Activated CD8-positive, alpha-beta T cell treated with anti-CD3 and anti-CD28 coated beads for 36 hours (primary cell): ENCODE results near the gene SHISA9. TPM values are rescaled to one million over a fixed set of nuclear protein-coding genes. Genes with fewer than 3 reads are reported as not detected.

ENCODE experiments used
- ATAC-seq: fragments of 200-7000 bp; cut with Tn5 transposase; one replicate; pipeline ENCODE4 v1.10.0; 2021; ENCODE audit warnings: mild to moderate bottlenecking, moderate library complexity
- CTCF ChIA-PET: fragments of 350-600 bp; sonication (Branson Sonifier 250); formaldehyde crosslinking; loops from one replicate; lab custom pipeline; 2021; ENCODE audit warnings: antibody characterized with exemption; lab: Charles Lee
- POLR2A ChIA-PET: fragments of 350-600 bp; sonication (Branson Sonifier 250); formaldehyde crosslinking; loops from one replicate; lab custom pipeline; 2021; ENCODE audit warnings: antibody characterized with exemption; lab: Charles Lee
- DNase-seq: peaks from one replicate; pipeline ENCODE4 v3.0.0-alpha.2; 2020
- H3K27ac Mint-ChIP-seq: one replicate; pipeline ENCODE4 v1.8.0; 2021; ENCODE audit warnings: mild to moderate bottlenecking, mixed read lengths
- H3K27me3 Mint-ChIP-seq: one replicate; pipeline ENCODE4 v1.8.0; 2021; ENCODE audit warnings: mixed read lengths
- H3K36me3 Mint-ChIP-seq: one replicate; pipeline ENCODE4 v1.8.0; 2021; ENCODE audit warnings: low read depth, mixed read lengths
- H3K4me1 Mint-ChIP-seq: one replicate; pipeline ENCODE4 v1.8.0; 2021; ENCODE audit warnings: low read depth, mixed read lengths
- H3K4me3 Mint-ChIP-seq: one replicate; pipeline ENCODE4 v1.8.0; 2021; ENCODE audit warnings: mild to moderate bottlenecking, moderate library complexity, mixed read lengths
- H3K9me3 Mint-ChIP-seq: one replicate; pipeline ENCODE4 v1.8.0; 2021; ENCODE audit warnings: mixed read lengths
- intact Hi-C: fragments of 100-400 bp; cut with micrococcal nuclease; formaldehyde crosslinking; loops from one replicate; pipeline ENCODE4 v1.10.0; 2022
- total RNA-seq, 2 experiments: library from RNA; stranded (reverse); gene quantifications; one replicate each; pipeline ENCODE4 v1.2.3, GENCODE V29; 2021
- TF ChIP-seq, protein P1 (sequence below): fragments of 200-600 bp; IDR thresholded peaks from one replicate; pipeline ENCODE4 v1.8.0; 2022; ENCODE audit warnings: antibody characterized with exemption, mild to moderate bottlenecking

Gene SHISA9
- total RNA-seq, 2 experiments from 2014 or later: not detected

GRCh38 chr16:13042291-13042685, 140.9 kb downstream of the SHISA9 start:
- H3K27me3 Mint-ChIP-seq: no peaks in the 10 kb centered on the region
- intact Hi-C loops: no loop called here
- ATAC-seq: no peak
- no peak overlapping the region for H3K27ac Mint-ChIP-seq
- no peak overlapping the region for H3K4me3 Mint-ChIP-seq
- POLR2A ChIA-PET: no interaction called here
- TF ChIP-seq, protein P1, sequence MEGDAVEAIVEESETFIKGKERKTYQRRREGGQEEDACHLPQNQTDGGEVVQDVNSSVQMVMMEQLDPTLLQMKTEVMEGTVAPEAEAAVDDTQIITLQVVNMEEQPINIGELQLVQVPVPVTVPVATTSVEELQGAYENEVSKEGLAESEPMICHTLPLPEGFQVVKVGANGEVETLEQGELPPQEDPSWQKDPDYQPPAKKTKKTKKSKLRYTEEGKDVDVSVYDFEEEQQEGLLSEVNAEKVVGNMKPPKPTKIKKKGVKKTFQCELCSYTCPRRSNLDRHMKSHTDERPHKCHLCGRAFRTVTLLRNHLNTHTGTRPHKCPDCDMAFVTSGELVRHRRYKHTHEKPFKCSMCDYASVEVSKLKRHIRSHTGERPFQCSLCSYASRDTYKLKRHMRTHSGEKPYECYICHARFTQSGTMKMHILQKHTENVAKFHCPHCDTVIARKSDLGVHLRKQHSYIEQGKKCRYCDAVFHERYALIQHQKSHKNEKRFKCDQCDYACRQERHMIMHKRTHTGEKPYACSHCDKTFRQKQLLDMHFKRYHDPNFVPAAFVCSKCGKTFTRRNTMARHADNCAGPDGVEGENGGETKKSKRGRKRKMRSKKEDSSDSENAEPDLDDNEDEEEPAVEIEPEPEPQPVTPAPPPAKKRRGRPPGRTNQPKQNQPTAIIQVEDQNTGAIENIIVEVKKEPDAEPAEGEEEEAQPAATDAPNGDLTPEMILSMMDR: no peak
- H3K36me3 Mint-ChIP-seq: no peaks in the 10 kb centered on the region
- DNase-seq: no peak
- peaks cover under 1% of the 10 kb centered on the region for H3K9me3 Mint-ChIP-seq
- CTCF ChIA-PET: no interaction called here
- H3K4me1 Mint-ChIP-seq: no peaks in the 10 kb centered on the region

- no peak for DNase-seq
- TF ChIP-seq, protein P1: no peak
- H3K27ac Mint-ChIP-seq: no peak overlapping the region
- ChIA-PET CTCF (no interaction called here), POLR2A (no interaction called here)
- intact Hi-C loops: no loop called here
- H3K36me3 Mint-ChIP-seq: no peaks in the 10 kb centered on the region
- H3K27me3 Mint-ChIP-seq: no peaks in the 10 kb centered on the region
- no peak for ATAC-seq
- no peaks in the 10 kb centered on the region for H3K4me1 Mint-ChIP-seq
- H3K9me3 Mint-ChIP-seq: peaks cover 5% of the 10 kb centered on the region
- no peak overlapping the region for H3K4me3 Mint-ChIP-seq
Measured at GRCh38 chr16:13046061-13046821, 144.8 kb downstream of the SHISA9 start.

- ATAC-seq (no peak), DNase-seq (no peak)
- H3K27me3 Mint-ChIP-seq: no peaks in the 10 kb centered on the region
- POLR2A ChIA-PET: no interaction called here
- intact Hi-C loops: no loop called here
- CTCF ChIA-PET: no interaction called here
- TF ChIP-seq, protein P1: no peak
- no peak overlapping the region for H3K27ac Mint-ChIP-seq
- H3K9me3 Mint-ChIP-seq: peaks cover 6% of the 10 kb centered on the region
- no peak overlapping the region for H3K4me3 Mint-ChIP-seq
- no peaks in the 10 kb centered on the region for H3K36me3 Mint-ChIP-seq
- H3K4me1 Mint-ChIP-seq: no peaks in the 10 kb centered on the region
Measured at GRCh38 chr16:13047276-13047675, 145.9 kb downstream of the SHISA9 start.

- CTCF ChIA-PET: no interaction called here
- POLR2A ChIA-PET: no interaction called here
- Mint-ChIP-seq H3K27ac (no peak overlapping the region), H3K9me3 (peaks cover 11% of the 10 kb centered on the region), H3K36me3 (no peaks in the 10 kb centered on the region), H3K4me1 (no peaks in the 10 kb centered on the region), H3K4me3 (no peak overlapping the region), H3K27me3 (no peaks in the 10 kb centered on the region)
- no peak for DNase-seq
- no peak for ATAC-seq
- intact Hi-C loops: no loop called here
- TF ChIP-seq, protein P1: no peak
Measured at GRCh38 chr16:13049688-13050087, 148.3 kb downstream of the SHISA9 start.

- Mint-ChIP-seq H3K27ac (no peak overlapping the region), H3K4me3 (no peak overlapping the region), H3K27me3 (no peaks in the 10 kb centered on the region), H3K9me3 (peaks cover 12% of the 10 kb centered on the region), H3K36me3 (no peaks in the 10 kb centered on the region), H3K4me1 (no peaks in the 10 kb centered on the region)
- TF ChIP-seq, protein P1: no peak
- CTCF ChIA-PET: no interaction called here
- POLR2A ChIA-PET: no interaction called here
- intact Hi-C loops: no loop called here
- DNase-seq (no peak), ATAC-seq (no peak)
Measured at GRCh38 chr16:13052431-13052830, 151.0 kb downstream of the SHISA9 start.
